NOMO-1 (cell line): ENCODE measurements around the gene PNPLA1.

ENCODE experiments used
- DNase-seq, 2 experiments: peaks; one replicate each; lab custom pipeline; 2025; ENCODE audit not compliant: unreplicated experiment in 2 of 2; lab: John Stamatoyannopoulos, UW

The PNPLA1 gene

GRCh38 chr6:36284359-36284758 lies 14.5 kb downstream of the PNPLA1 start:
- DNase-seq = no peak

GRCh38 chr6:36285187-36285671 lies 15.4 kb downstream of the PNPLA1 start:
- DNase-seq = peak; percentile 12 to 34

GRCh38 chr6:36285797-36286196 lies 15.9 kb downstream of the PNPLA1 start:
- no peak for DNase-seq

GRCh38 chr6:36286858-36287257 lies 17.0 kb downstream of the PNPLA1 start:
- DNase-seq = no peak

- no peak for DNase-seq
Measured at GRCh38 chr6:36289281-36289878, 19.5 kb downstream of the PNPLA1 start.

GRCh38 chr6:36290668-36291620 lies 21.1 kb downstream of the PNPLA1 start:
- peak; percentile 83 to 93 for DNase-seq

GRCh38 chr6:36292170-36292569 lies 22.3 kb downstream of the PNPLA1 start:
- no peak for DNase-seq

GRCh38 chr6:36296240-36296639 lies 26.4 kb downstream of the PNPLA1 start:
- peak in 1 of 2 experiments; percentile 14 for DNase-seq

- DNase-seq = no peak
Measured at GRCh38 chr6:36297051-36297450, 27.2 kb downstream of the PNPLA1 start.

- DNase-seq = no peak
Measured at GRCh38 chr6:36297511-36297910, 27.7 kb downstream of the PNPLA1 start.

- DNase-seq = no peak
Measured at GRCh38 chr6:36298027-36298426, 28.2 kb downstream of the PNPLA1 start.

GRCh38 chr6:36301085-36301658 lies 31.3 kb downstream of the PNPLA1 start:
- no peak for DNase-seq

GRCh38 chr6:36301781-36302180 lies 31.9 kb downstream of the PNPLA1 start:
- DNase-seq = no peak

GRCh38 chr6:36302227-36302976 lies 32.5 kb downstream of the PNPLA1 start:
- peak; percentile 58 to 82 for DNase-seq

GRCh38 chr6:36305885-36306284 lies 36.0 kb downstream of the PNPLA1 start:
- no peak for DNase-seq

- no peak for DNase-seq
Measured at GRCh38 chr6:36306375-36306774, 36.5 kb downstream of the PNPLA1 start.

- no peak for DNase-seq
Measured at GRCh38 chr6:36308514-36308913, 38.7 kb downstream of the PNPLA1 start.

- no peak for DNase-seq
Measured at GRCh38 chr6:36309203-36309602, 39.3 kb downstream of the PNPLA1 start.

- DNase-seq = no peak
Measured at GRCh38 chr6:36309900-36310299, 40.0 kb downstream of the PNPLA1 start.

- DNase-seq = peak; percentile 88 to 93
Measured at GRCh38 chr6:36312854-36313648, 43.2 kb downstream of the PNPLA1 start.
